GM18519 (cell line): Measurements from ENCODE around the gene LUZP1.

Experiments used
- ATAC-seq: cut with Tn5 transposase; IDR thresholded peaks from one replicate; pipeline ENCODE4 v1.9.1; 2021; ENCODE audit warnings: mild to moderate bottlenecking, moderate library complexity; ENCODE audit not compliant: unreplicated experiment, low FRiP score

Gene LUZP1

GRCh38 chr1:23159963-23160877 lies 8.4 kb downstream of the LUZP1 start:
- ATAC-seq: no peak

GRCh38 chr1:23156940-23157339 lies 11.7 kb downstream of the LUZP1 start:
- ATAC-seq: no peak

GRCh38 chr1:23152966-23153684 lies 15.5 kb downstream of the LUZP1 start:
- no peak for ATAC-seq

- no peak for ATAC-seq
Observed at GRCh38 chr1:23150742-23151141, 17.9 kb downstream of the LUZP1 start.

GRCh38 chr1:23150125-23150524 lies 18.5 kb downstream of the LUZP1 start:
- no peak for ATAC-seq

- ATAC-seq: no peak
Observed at GRCh38 chr1:23149114-23149513, 19.5 kb downstream of the LUZP1 start.

- no peak for ATAC-seq
Observed at GRCh38 chr1:23148084-23148483, 20.6 kb downstream of the LUZP1 start.

GRCh38 chr1:23140940-23141596 lies 27.6 kb downstream of the LUZP1 start:
- no peak for ATAC-seq

GRCh38 chr1:23135268-23135667 lies 33.4 kb downstream of the LUZP1 start:
- no peak for ATAC-seq

GRCh38 chr1:23134055-23134454 lies 34.6 kb downstream of the LUZP1 start:
- ATAC-seq: no peak

GRCh38 chr1:23133587-23133986 lies 35.1 kb downstream of the LUZP1 start:
- no peak for ATAC-seq

- ATAC-seq: no peak
Observed at GRCh38 chr1:23132033-23132432, 36.6 kb downstream of the LUZP1 start.

- ATAC-seq: no peak
Observed at GRCh38 chr1:23129846-23130245, 38.8 kb downstream of the LUZP1 start.

GRCh38 chr1:23126801-23127200 lies 41.9 kb downstream of the LUZP1 start:
- no peak for ATAC-seq

GRCh38 chr1:23126200-23126599 lies 42.5 kb downstream of the LUZP1 start:
- no peak for ATAC-seq

- ATAC-seq: no peak
Observed at GRCh38 chr1:23125489-23125888, 43.2 kb downstream of the LUZP1 start.

- no peak for ATAC-seq
Observed at GRCh38 chr1:23124259-23125026, 44.2 kb downstream of the LUZP1 start.

- no peak for ATAC-seq
Observed at GRCh38 chr1:23123528-23123927, 45.1 kb downstream of the LUZP1 start.

GRCh38 chr1:23122796-23123195 lies 45.9 kb downstream of the LUZP1 start:
- ATAC-seq: no peak

- no peak for ATAC-seq
Observed at GRCh38 chr1:23122023-23122748, 46.5 kb downstream of the LUZP1 start.
